Loucy (cell line): Measurements from ENCODE around the gene PNMA6E.

Source experiments
- H2AFZ ChIP-seq: fragments of 200-600 bp; sonication (generic); 2 replicates; pipeline ENCODE4 v1.6.0; 2016; ENCODE audit warnings: antibody characterized with exemption, mild to moderate bottlenecking, low read length, moderate library complexity
- H3F3A ChIP-seq: fragments of 200-600 bp; 2 replicates; pipeline ENCODE4 v1.6.0; 2016; ENCODE audit warnings: antibody characterized with exemption, low read depth, mild to moderate bottlenecking
- H3K27me3 ChIP-seq: fragments of 200-600 bp; sonication (generic); 2 replicates; pipeline ENCODE4 v1.6.1; 2014; ENCODE audit warnings: low read length, mild to moderate bottlenecking; ENCODE audit not compliant: insufficient read depth, poor library complexity, severe bottlenecking
- H3K36me3 ChIP-seq: fragments of 200-600 bp; sonication (generic); 2 replicates; pipeline ENCODE4 v1.6.1; 2016; ENCODE audit warnings: low read length; ENCODE audit not compliant: insufficient read depth
- H3K4me1 ChIP-seq: fragments of 200-600 bp; sonication (generic); 2 replicates; pipeline ENCODE4 v1.5.1; 2014; ENCODE audit warnings: low read length, mild to moderate bottlenecking; ENCODE audit not compliant: insufficient read depth, poor library complexity, severe bottlenecking
- H3K4me2 ChIP-seq: fragments of 200-600 bp; sonication (generic); 2 replicates; pipeline ENCODE4 v1.6.0; 2014; ENCODE audit warnings: antibody characterized with exemption, low read length, low read depth, mild to moderate bottlenecking; ENCODE audit not compliant: poor library complexity, severe bottlenecking
- H3K4me3 ChIP-seq: fragments of 200-600 bp; sonication (generic); 2 replicates; pipeline ENCODE4 v1.5.1; 2014; ENCODE audit warnings: low read length, mild to moderate bottlenecking, mixed read lengths; ENCODE audit not compliant: poor library complexity, severe bottlenecking
- H3K79me2 ChIP-seq: fragments of 200-600 bp; sonication (generic); 2 replicates; pipeline ENCODE4 v1.6.1; 2014; ENCODE audit warnings: low read length; ENCODE audit not compliant: insufficient read depth
- H3K9ac ChIP-seq: fragments of 200-600 bp; sonication (generic); 2 replicates; pipeline ENCODE4 v1.6.0; 2014; ENCODE audit warnings: mild to moderate bottlenecking, low read depth, low read length, moderate library complexity; ENCODE audit not compliant: poor library complexity, severe bottlenecking
- H3K9me2 ChIP-seq: fragments of 200-600 bp; sonication (generic); replicated peaks from 2 replicates; pipeline ENCODE4 v1.6.1; 2016; ENCODE audit warnings: low read depth, low read length, mixed read lengths
- H3K9me3 ChIP-seq: fragments of 200-600 bp; sonication (generic); 2 replicates; pipeline ENCODE4 v1.6.1; 2014; ENCODE audit warnings: mild to moderate bottlenecking, antibody characterized with exemption, low read length, low read depth; ENCODE audit not compliant: insufficient read depth
- H4K20me1 ChIP-seq: fragments of 200-600 bp; sonication (generic); 2 replicates; pipeline ENCODE4 v1.6.0; 2014; ENCODE audit warnings: antibody characterized with exemption, low read length, mild to moderate bottlenecking; ENCODE audit not compliant: insufficient read depth, poor library complexity, severe bottlenecking
- CTCF ChIP-seq: fragments of 200-600 bp; sonication (generic); conservative IDR thresholded peaks from 2 replicates; pipeline ENCODE4 v1.5.1; 2014; ENCODE audit warnings: mild to moderate bottlenecking, antibody characterized with exemption, low read length
- EZH2phosphoT487 ChIP-seq: fragments of 200-600 bp; IDR thresholded peaks from 2 replicates; pipeline ENCODE4 v1.6.1; 2018; ENCODE audit warnings: antibody characterized with exemption, mild to moderate bottlenecking, moderate library complexity, borderline replicate concordance

PNMA6E gene

GRCh38 chrX:153398275-153398960 is 2.7 kb downstream of the PNMA6E start:
- Histone ChIP-seq H3F3A (no peaks in the 10 kb centered on the region), H3K27me3 (no peaks in the 10 kb centered on the region), H3K9me2 (no peaks in the 10 kb centered on the region), H3K9ac (no peak overlapping the region), H3K4me2 (no peak overlapping the region), H3K4me1 (no peaks in the 10 kb centered on the region), H2AFZ (no peak overlapping the region), H4K20me1 (no peaks in the 10 kb centered on the region), H3K79me2 (no peaks in the 10 kb centered on the region), H3K36me3 (no peaks in the 10 kb centered on the region), H3K4me3 (no peak overlapping the region), H3K9me3 (no peaks in the 10 kb centered on the region)
- TF ChIP-seq EZH2phosphoT487: no peak
- TF ChIP-seq CTCF: no peak

GRCh38 chrX:153397256-153397960 is 3.7 kb downstream of the PNMA6E start:
- H3K79me2 ChIP-seq: no peaks in the 10 kb centered on the region
- no peaks in the 10 kb centered on the region for H3K9me2 ChIP-seq
- no peak overlapping the region for H3K9ac ChIP-seq
- no peaks in the 10 kb centered on the region for H3K4me1 ChIP-seq
- no peaks in the 10 kb centered on the region for H3K27me3 ChIP-seq
- H3K4me3 ChIP-seq: no peak overlapping the region
- no peaks in the 10 kb centered on the region for H3F3A ChIP-seq
- no peaks in the 10 kb centered on the region for H4K20me1 ChIP-seq
- no peak overlapping the region for H3K4me2 ChIP-seq
- TF ChIP-seq CTCF (no peak), EZH2phosphoT487 (no peak)
- no peaks in the 10 kb centered on the region for H3K36me3 ChIP-seq
- H2AFZ ChIP-seq: no peak overlapping the region
- no peaks in the 10 kb centered on the region for H3K9me3 ChIP-seq

GRCh38 chrX:153396320-153397195 is 4.6 kb downstream of the PNMA6E start:
- no peak for TF ChIP-seq CTCF
- no peak for TF ChIP-seq EZH2phosphoT487
- Histone ChIP-seq H3K9me2 (no peaks in the 10 kb centered on the region), H3F3A (no peaks in the 10 kb centered on the region), H3K9me3 (no peaks in the 10 kb centered on the region), H3K27me3 (no peaks in the 10 kb centered on the region), H3K9ac (no peak overlapping the region), H3K79me2 (no peaks in the 10 kb centered on the region), H3K4me3 (no peak overlapping the region), H2AFZ (no peak overlapping the region), H3K4me1 (no peaks in the 10 kb centered on the region), H3K4me2 (no peak overlapping the region), H4K20me1 (no peaks in the 10 kb centered on the region), H3K36me3 (no peaks in the 10 kb centered on the region)
